Measurements from ENCODE around the gene LYZL1. TPM values are rescaled to one million over a fixed set of nuclear protein-coding genes. Genes with fewer than 3 reads are reported as not detected.
"Not testable (repeated sequence)": the region's sequence is repeated elsewhere in the genome, so short reads cannot be mapped to it uniquely, and the experiment has no call there.

The LYZL1 gene
- not detected for total RNA-seq

DNA sequence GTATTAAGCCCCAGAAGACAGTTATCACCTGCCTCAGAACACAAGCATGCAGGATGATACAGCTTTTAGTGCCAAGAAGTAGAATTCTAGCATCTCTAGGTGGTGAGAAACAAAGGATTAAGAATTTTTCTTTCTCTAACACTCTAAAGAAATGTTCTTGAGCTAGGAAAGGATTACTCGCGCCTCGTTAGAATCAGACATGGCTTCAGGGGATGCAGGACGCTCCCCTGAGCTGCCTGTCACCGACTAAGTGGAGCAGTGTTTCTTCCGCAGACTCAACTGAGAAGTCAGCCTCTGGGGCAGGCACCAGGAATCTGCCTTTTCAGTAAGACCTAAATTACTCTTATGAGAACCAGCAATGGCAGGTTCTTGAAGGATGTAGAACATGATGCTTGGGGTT, at the start of gene LYZL1:
Gene LYZL1 (plus strand): TSS at position 165 of the 400 bp plus-strand sequence. CDS start 2,798 bp downstream, outside the sequence.
- H3K27ac ChIP-seq; H3K27me3 ChIP-seq; H3K36me3 ChIP-seq; H3K4me1 ChIP-seq; H3K9me3 ChIP-seq; intact Hi-C loops (cut with DNase I; ENCODE audit: low total_unique reads); DNase-seq; H3K4me3 ChIP-seq: not testable (repeated sequence)

DNA sequence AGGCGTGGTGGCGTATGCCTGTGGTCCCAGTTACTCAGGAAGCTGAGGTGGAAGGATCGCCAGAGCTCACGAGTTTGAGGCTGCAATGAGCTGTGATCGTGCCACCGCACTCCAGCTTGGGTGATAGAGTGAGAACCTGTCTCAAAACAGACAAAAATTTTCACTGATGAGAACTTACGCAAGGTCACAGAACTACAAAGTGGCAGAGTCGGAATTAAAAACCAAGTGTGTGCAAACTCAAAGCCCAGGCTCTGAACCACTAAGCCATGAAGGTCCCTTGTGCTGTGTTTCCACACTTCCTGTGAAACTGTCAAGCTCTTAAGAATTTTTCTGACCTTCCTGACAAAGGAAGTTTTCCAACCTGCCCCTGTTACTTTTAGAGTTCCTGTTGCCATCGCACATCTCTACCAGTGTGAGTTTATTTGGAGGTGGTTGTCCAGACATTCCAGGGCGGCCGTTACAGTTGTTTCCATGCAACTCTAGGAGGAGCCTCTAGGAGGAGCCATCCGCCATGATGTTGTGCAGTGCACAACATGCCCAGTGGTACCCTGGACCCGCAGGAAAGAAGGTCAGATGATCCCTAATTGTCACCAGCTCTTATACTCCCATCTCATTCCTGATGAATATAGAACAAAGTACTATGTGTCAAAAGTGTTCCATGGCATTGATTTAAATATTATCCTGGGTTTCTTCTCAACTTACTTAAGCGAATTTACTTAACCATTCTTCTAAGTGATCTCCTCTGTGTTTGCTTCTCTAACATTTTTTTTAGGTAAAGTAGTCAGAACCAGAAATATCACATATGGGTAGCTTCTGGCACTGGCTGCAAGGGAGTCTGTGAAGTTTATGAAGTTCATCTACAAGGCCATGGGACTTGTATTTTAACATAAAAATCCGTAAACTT, 49.0 kb upstream of the LYZL1 start:
- Histone ChIP-seq H3K36me3 (no peaks in the 10 kb centered on the region), H3K27ac (peak overlapping the region; percentile 13 to 53), H3K9me3 (no peaks in the 10 kb centered on the region), H3K4me1 (no peaks in the 10 kb centered on the region), H3K27me3 (no peaks in the 10 kb centered on the region), H3K4me3 (no peak overlapping the region)
- intact Hi-C loops (cut with DNase I; ENCODE audit: low total_unique reads) = no loop called here
- DNase-seq = no peak
- TF ChIP-seq, protein P1, sequence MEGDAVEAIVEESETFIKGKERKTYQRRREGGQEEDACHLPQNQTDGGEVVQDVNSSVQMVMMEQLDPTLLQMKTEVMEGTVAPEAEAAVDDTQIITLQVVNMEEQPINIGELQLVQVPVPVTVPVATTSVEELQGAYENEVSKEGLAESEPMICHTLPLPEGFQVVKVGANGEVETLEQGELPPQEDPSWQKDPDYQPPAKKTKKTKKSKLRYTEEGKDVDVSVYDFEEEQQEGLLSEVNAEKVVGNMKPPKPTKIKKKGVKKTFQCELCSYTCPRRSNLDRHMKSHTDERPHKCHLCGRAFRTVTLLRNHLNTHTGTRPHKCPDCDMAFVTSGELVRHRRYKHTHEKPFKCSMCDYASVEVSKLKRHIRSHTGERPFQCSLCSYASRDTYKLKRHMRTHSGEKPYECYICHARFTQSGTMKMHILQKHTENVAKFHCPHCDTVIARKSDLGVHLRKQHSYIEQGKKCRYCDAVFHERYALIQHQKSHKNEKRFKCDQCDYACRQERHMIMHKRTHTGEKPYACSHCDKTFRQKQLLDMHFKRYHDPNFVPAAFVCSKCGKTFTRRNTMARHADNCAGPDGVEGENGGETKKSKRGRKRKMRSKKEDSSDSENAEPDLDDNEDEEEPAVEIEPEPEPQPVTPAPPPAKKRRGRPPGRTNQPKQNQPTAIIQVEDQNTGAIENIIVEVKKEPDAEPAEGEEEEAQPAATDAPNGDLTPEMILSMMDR (IDR thresholded peaks at IDR 0.05) = peak in 3 of 4 experiments; percentile 33 to 52 (median 40)
- no peak for TF ChIP-seq POLR2A (IDR thresholded peaks at IDR 0.05)

DNA sequence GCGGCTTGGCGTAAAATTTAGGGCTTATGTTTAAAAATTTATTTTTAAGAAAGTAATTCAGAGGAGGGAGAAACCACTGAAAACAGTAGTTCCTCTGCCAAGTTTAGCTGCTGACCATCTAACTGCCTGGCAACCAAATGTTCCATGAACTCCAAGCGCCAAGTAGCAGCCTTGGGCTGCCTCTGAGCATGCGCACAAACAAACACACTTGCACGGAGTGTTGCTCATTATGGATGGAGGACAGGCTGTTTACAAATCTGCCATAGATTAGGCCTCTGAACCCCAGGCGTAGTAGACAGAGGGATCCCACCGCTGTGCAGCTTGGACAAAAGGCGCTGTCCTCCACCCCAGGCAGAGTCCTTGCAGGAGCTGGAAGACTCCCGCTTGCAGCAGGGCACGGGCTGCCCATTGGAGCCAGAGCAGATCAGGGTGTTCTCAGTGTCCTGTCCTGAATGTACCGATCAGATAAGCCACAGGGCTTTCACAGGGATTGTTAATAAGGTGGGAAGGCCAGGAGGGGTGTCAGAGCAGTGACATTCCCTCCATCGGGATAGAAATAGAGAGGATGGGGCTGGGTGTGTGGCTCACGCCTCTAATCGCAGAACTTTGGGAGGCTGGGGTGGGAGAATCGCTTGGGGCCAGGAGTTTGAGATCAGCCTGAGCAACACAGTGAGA, 47.7 kb upstream of the LYZL1 start:
- TF ChIP-seq, protein P1 (IDR thresholded peaks at IDR 0.05) = no peak
- no peak for TF ChIP-seq POLR2A (IDR thresholded peaks at IDR 0.05)
- peak; percentile 28 to 54 for DNase-seq
- intact Hi-C loops (cut with DNase I; ENCODE audit: low total_unique reads) = no loop called here
- Histone ChIP-seq H3K27ac (peak overlapping the region; percentile 13 to 53), H3K36me3 (no peaks in the 10 kb centered on the region), H3K27me3 (no peaks in the 10 kb centered on the region), H3K4me1 (no peaks in the 10 kb centered on the region), H3K9me3 (no peaks in the 10 kb centered on the region), H3K4me3 (no peak overlapping the region)

DNA sequence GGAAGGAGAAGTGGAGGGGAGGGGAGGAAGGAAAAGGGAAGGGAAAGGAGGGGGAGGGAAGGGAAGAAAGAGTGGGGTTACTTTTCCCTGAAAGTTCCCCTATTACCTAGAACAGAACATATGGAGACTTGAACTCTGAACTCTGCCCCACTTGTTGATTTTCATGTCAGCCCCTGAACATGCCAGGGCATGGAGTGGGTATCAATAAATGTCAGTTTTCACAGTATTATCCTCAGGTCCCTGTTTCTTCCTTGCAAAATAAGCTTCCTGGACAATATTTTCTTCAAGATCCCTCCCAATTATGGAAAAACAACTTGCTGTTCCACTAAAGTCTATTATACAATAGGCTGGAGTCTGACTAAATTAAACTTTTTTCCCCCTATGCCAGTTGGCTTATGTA, 46.9 kb upstream of the LYZL1 start:
- Histone ChIP-seq H3K36me3 (no peaks in the 10 kb centered on the region), H3K27ac (no peak overlapping the region), H3K4me1 (no peaks in the 10 kb centered on the region), H3K4me3 (no peak overlapping the region), H3K9me3 (no peaks in the 10 kb centered on the region), H3K27me3 (no peaks in the 10 kb centered on the region)
- DNase-seq = no peak
- intact Hi-C loops (cut with DNase I; ENCODE audit: low total_unique reads) = no loop called here
- no peak for TF ChIP-seq POLR2A (IDR thresholded peaks at IDR 0.05)
- TF ChIP-seq, protein P1 (IDR thresholded peaks at IDR 0.05) = no peak

DNA sequence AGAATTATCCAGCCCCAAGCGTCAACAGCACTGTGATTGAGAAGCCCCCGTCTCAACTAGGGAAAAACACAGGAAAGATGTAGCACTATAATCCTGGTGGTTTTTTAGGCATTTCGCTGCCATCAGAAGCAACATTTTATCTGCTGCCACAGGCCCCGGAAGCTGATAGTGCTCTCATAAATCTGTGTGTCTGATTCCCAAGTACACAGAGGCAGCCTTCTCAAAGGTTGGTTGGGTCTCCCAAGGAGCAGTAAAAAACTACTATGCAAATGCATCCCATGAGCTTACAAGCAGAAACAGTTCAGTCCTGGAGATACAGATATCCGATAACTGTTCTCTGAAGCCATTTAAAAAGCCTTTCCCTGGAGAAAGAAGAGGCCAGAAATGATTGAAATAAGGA, 45.8 kb upstream of the LYZL1 start:
- Histone ChIP-seq H3K27me3 (no peaks in the 10 kb centered on the region), H3K9me3 (no peaks in the 10 kb centered on the region), H3K4me3 (no peak overlapping the region), H3K36me3 (no peaks in the 10 kb centered on the region), H3K27ac (no peak overlapping the region), H3K4me1 (no peaks in the 10 kb centered on the region)
- DNase-seq = no peak
- intact Hi-C loops (cut with DNase I; ENCODE audit: low total_unique reads) = no loop called here
- TF ChIP-seq, protein P1 (IDR thresholded peaks at IDR 0.05) = no peak
- no peak for TF ChIP-seq POLR2A (IDR thresholded peaks at IDR 0.05)

All from uterus (tissue), 4 donors.